ENCODE results near the gene DNASE1L3.

Gene DNASE1L3

GRCh38 chr3:58200121-58200709 lies 10.6 kb downstream of the DNASE1L3 start:
- no peak overlapping the region for H3K27ac ChIP-seq
- no peak overlapping the region for H3K9ac ChIP-seq (ENCODE audit: insufficient read length)
- H3K9me3 ChIP-seq (ENCODE audit: low read depth, low read length), result no peaks in the 10 kb centered on the region
- no peaks in the 10 kb centered on the region for H3K36me3 ChIP-seq (ENCODE audit: insufficient read depth, low read length)
- no peak overlapping the region for H3K4me3 ChIP-seq
- no peak for DNase-seq (ENCODE audit: low read depth, low spot score)
- no peak for TF ChIP-seq FOXP2 (optimal IDR thresholded peaks at IDR 0.05; ENCODE audit: control extremely low read depth, extremely low read length, insufficient read depth)

DNA sequence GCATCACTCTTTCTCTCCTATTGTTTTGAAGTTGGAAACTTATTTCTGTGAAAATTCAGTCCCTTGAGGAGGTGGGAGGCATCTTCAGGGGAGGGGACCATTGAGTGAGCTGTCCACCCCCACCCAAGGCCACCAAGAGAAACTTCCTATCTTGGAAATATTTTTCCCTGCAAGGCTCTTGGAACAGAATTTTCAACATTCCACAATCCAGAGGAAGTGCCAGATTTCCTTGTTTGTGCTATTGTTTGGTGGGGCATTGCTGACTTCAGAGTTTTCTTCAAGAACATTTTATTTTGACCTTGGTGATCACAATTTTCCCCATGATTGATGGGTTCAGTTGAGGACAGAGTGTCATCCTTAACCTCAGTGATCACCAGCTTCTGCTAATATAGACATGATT lies 12.0 kb downstream of the DNASE1L3 start:
- H3K4me3 ChIP-seq, result no peak overlapping the region
- no peak for TF ChIP-seq FOXP2 (optimal IDR thresholded peaks at IDR 0.05; ENCODE audit: control extremely low read depth, extremely low read length, insufficient read depth)
- TF ChIP-seq EZH2 (IDR thresholded peaks at IDR 0.05), result no peak
- TF ChIP-seq POLR2AphosphoS5 (IDR thresholded peaks at IDR 0.05; ENCODE audit: borderline replicate concordance, low read depth, low read length), result no peak
- DNase-seq (ENCODE audit: low read depth, low spot score), result no peak
- no peak overlapping the region for H3K27ac ChIP-seq
- H3K36me3 ChIP-seq (ENCODE audit: insufficient read depth, low read length), result no peaks in the 10 kb centered on the region
- no peak overlapping the region for H3K9ac ChIP-seq (ENCODE audit: insufficient read length)
- H3K9me3 ChIP-seq (ENCODE audit: low read depth, low read length), result no peaks in the 10 kb centered on the region

DNA sequence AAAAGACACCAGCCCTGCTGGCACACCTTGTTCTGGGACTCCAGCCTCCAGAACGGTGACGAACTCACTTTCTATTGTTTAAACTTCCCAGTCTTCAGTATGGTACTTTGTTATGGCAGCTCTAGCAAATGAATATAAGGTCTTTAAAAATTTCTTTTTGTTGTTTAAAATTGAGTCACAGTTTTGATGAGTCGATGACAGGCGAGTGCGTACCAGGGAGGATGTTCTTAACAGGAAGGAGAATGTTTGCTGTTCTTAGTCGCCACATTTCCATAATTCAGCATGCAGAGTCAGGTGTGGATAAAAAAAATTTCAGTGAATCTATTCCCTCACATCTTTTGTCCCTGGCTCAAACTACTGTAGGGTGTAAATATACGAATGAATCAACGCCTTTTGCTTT lies 12.4 kb downstream of the DNASE1L3 start:
- Histone ChIP-seq H3K9ac (ENCODE audit: insufficient read length) (no peak overlapping the region), H3K36me3 (ENCODE audit: insufficient read depth, low read length) (no peaks in the 10 kb centered on the region), H3K27ac (no peak overlapping the region), H3K9me3 (ENCODE audit: low read depth, low read length) (no peaks in the 10 kb centered on the region), H3K4me3 (no peak overlapping the region)
- TF ChIP-seq FOXP2 (optimal IDR thresholded peaks at IDR 0.05; ENCODE audit: control extremely low read depth, extremely low read length, insufficient read depth), result no peak
- no peak for TF ChIP-seq POLR2AphosphoS5 (IDR thresholded peaks at IDR 0.05; ENCODE audit: borderline replicate concordance, low read depth, low read length)
- no peak for TF ChIP-seq EZH2 (IDR thresholded peaks at IDR 0.05)
- no peak for DNase-seq (ENCODE audit: low read depth, low spot score)

GRCh38 chr3:58197588-58197987 lies 13.2 kb downstream of the DNASE1L3 start:
- H3K9ac ChIP-seq (ENCODE audit: insufficient read length), result no peak overlapping the region
- no peak for DNase-seq (ENCODE audit: low read depth, low spot score)
- no peaks in the 10 kb centered on the region for H3K9me3 ChIP-seq (ENCODE audit: low read depth, low read length)
- no peaks in the 10 kb centered on the region for H3K36me3 ChIP-seq (ENCODE audit: insufficient read depth, low read length)
- H3K4me3 ChIP-seq, result no peak overlapping the region
- TF ChIP-seq POLR2AphosphoS5 (IDR thresholded peaks at IDR 0.05; ENCODE audit: borderline replicate concordance, low read depth, low read length) (no peak), EZH2 (IDR thresholded peaks at IDR 0.05) (no peak), FOXP2 (optimal IDR thresholded peaks at IDR 0.05; ENCODE audit: control extremely low read depth, extremely low read length, insufficient read depth) (no peak)
- H3K27ac ChIP-seq, result no peak overlapping the region

DNA sequence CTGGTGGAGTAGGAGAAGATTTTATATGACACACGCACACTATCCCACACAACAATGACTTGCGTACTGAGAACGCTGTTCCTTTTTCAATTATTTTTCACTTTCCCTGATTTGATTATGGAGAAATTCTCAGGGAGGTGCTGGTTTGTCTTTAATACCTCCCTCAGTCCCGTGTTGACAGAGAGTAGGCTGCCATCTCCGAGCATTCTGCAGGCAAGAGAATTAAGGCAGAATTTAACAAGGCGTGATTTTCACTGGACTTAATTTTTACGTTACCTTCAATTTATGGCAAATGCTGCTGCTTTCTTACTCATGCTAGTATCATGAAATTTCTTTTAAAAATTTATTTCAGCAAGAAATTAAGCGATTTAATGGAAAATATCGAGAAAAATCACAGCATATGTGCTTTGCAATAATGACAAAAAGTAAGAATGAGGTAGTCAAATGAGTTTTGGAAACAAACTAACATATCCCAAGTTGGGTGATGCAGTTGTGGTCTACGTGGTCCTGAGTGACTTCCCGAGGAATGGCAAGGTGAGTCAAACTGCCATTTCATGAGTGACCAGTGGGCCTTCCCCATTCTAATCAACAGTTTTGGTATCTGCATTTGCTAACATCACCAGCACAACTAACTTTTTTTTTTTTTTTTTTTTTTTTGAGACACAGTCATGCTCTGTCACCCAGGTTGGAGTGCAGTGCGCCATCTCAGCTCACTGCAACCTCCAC lies 16.9 kb downstream of the DNASE1L3 start:
- Histone ChIP-seq H3K27ac (no peak overlapping the region), H3K4me3 (no peak overlapping the region), H3K9ac (ENCODE audit: insufficient read length) (no peak overlapping the region), H3K9me3 (ENCODE audit: low read depth, low read length) (no peaks in the 10 kb centered on the region), H3K36me3 (ENCODE audit: insufficient read depth, low read length) (no peaks in the 10 kb centered on the region)
- no peak for DNase-seq (ENCODE audit: low read depth, low spot score)
- TF ChIP-seq FOXP2 (optimal IDR thresholded peaks at IDR 0.05; ENCODE audit: control extremely low read depth, extremely low read length, insufficient read depth) (no peak), POLR2AphosphoS5 (IDR thresholded peaks at IDR 0.05; ENCODE audit: borderline replicate concordance, low read depth, low read length) (no peak), EZH2 (IDR thresholded peaks at IDR 0.05) (no peak)

DNA sequence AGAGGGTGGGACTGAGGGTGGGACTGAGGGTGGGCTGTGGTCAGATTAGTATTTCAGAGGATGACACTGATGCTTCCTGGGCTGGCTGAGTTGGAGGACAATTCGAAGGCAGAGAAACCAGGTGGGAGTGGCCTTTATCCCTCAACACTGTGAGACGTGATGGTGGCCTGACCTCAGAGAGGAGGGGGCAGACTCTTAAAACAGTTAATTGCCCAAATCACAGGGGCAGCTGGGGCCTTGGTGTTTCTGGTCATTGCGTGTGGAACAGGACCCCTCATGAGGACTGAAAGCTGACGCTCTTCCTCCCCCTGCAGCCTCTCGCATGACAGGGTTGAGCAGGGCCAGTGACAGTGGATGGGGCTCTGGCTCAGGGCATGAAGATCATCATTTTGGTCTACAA lies 18.7 kb downstream of the DNASE1L3 start:
- H3K9me3 ChIP-seq (ENCODE audit: low read depth, low read length), result no peaks in the 10 kb centered on the region
- no peaks in the 10 kb centered on the region for H3K36me3 ChIP-seq (ENCODE audit: insufficient read depth, low read length)
- H3K9ac ChIP-seq (ENCODE audit: insufficient read length), result no peak overlapping the region
- TF ChIP-seq EZH2 (IDR thresholded peaks at IDR 0.05), result no peak
- no peak for TF ChIP-seq FOXP2 (optimal IDR thresholded peaks at IDR 0.05; ENCODE audit: control extremely low read depth, extremely low read length, insufficient read depth)
- no peak for TF ChIP-seq POLR2AphosphoS5 (IDR thresholded peaks at IDR 0.05; ENCODE audit: borderline replicate concordance, low read depth, low read length)
- H3K4me3 ChIP-seq, result no peak overlapping the region
- DNase-seq (ENCODE audit: low read depth, low spot score), result no peak
- H3K27ac ChIP-seq, result no peak overlapping the region

- H3K36me3 ChIP-seq (ENCODE audit: insufficient read depth, low read length), result no peaks in the 10 kb centered on the region
- no peak overlapping the region for H3K27ac ChIP-seq
- TF ChIP-seq POLR2AphosphoS5 (IDR thresholded peaks at IDR 0.05; ENCODE audit: borderline replicate concordance, low read depth, low read length) (no peak), FOXP2 (optimal IDR thresholded peaks at IDR 0.05; ENCODE audit: control extremely low read depth, extremely low read length, insufficient read depth) (no peak), EZH2 (IDR thresholded peaks at IDR 0.05) (no peak)
- no peaks in the 10 kb centered on the region for H3K9me3 ChIP-seq (ENCODE audit: low read depth, low read length)
- no peak overlapping the region for H3K4me3 ChIP-seq
- DNase-seq (ENCODE audit: low read depth, low spot score), result no peak
- H3K9ac ChIP-seq (ENCODE audit: insufficient read length), result no peak overlapping the region
These were observed 19.3 kb downstream of the DNASE1L3 start for GRCh38 chr3:58191361-58191991.

- DNase-seq (ENCODE audit: low read depth, low spot score), result no peak
- no peak overlapping the region for H3K4me3 ChIP-seq
- no peaks in the 10 kb centered on the region for H3K36me3 ChIP-seq (ENCODE audit: insufficient read depth, low read length)
- H3K27ac ChIP-seq, result no peak overlapping the region
- no peak overlapping the region for H3K9ac ChIP-seq (ENCODE audit: insufficient read length)
- H3K9me3 ChIP-seq (ENCODE audit: low read depth, low read length), result no peaks in the 10 kb centered on the region
- no peak for TF ChIP-seq POLR2AphosphoS5 (IDR thresholded peaks at IDR 0.05; ENCODE audit: borderline replicate concordance, low read depth, low read length)
- TF ChIP-seq EZH2 (IDR thresholded peaks at IDR 0.05), result no peak
- TF ChIP-seq FOXP2 (optimal IDR thresholded peaks at IDR 0.05; ENCODE audit: control extremely low read depth, extremely low read length, insufficient read depth), result no peak
These were observed 19.9 kb downstream of the DNASE1L3 start for GRCh38 chr3:58190882-58191281.
